Astrocyte of the hippocampus (primary cell): Measurements from ENCODE around the gene FSTL3.
A peak's percentile ranks its signal among the peaks of the same experiment; 100 is the strongest.
"Not testable (repeated sequence)": the region's sequence is repeated elsewhere in the genome, so short reads cannot be mapped to it uniquely, and the experiment has no call there.

Experiments used
- DNase-seq: peaks from one replicate; pipeline ENCODE4 v3.0.0; 2011; ENCODE audit warnings: low read depth, low spot score

The FSTL3 gene

GRCh38 chr19:676339-677105 is at the start of gene FSTL3:
Gene FSTL3, plus strand, starts transcription at chr19:676392. Its CDS starts 32 bp downstream, at chr19:676424.
- DNase-seq = peak; percentile 69

- not testable (repeated sequence) for DNase-seq
Measured at GRCh38 chr19:626566-626965, 49.6 kb upstream of the FSTL3 start.

- no peak for DNase-seq
Measured at GRCh38 chr19:628168-628567, 48.0 kb upstream of the FSTL3 start.

- not testable (repeated sequence) for DNase-seq
Measured at GRCh38 chr19:629515-629914, 46.7 kb upstream of the FSTL3 start.

- DNase-seq = no peak
Measured at GRCh38 chr19:629961-630714, 46.1 kb upstream of the FSTL3 start.

GRCh38 chr19:632579-633067 is 43.6 kb upstream of the FSTL3 start:
- DNase-seq = peak; percentile 71

GRCh38 chr19:633068-633785 is 43.0 kb upstream of the FSTL3 start, which contains the start of gene POLRMT:
Gene POLRMT, minus strand, starts transcription at chr19:633537. Its CDS starts 25 bp downstream, at chr19:633512.
- DNase-seq = peak; percentile 100

- DNase-seq = no peak
Measured at GRCh38 chr19:633786-634639, 42.2 kb upstream of the FSTL3 start.

GRCh38 chr19:634975-635652 is 41.1 kb upstream of the FSTL3 start:
- DNase-seq = no peak

- DNase-seq = no peak
Measured at GRCh38 chr19:638906-639252, 37.3 kb upstream of the FSTL3 start.

- peak; percentile 96 for DNase-seq
Measured at GRCh38 chr19:639253-640160, 36.7 kb upstream of the FSTL3 start, which contains the start of gene FGF22. Gene FGF22, plus strand, starts transcription at chr19:639879. Its CDS starts 47 bp downstream, at chr19:639926.

- DNase-seq = no peak
Measured at GRCh38 chr19:640161-640558, 36.0 kb upstream of the FSTL3 start.

GRCh38 chr19:640606-641189 is 35.5 kb upstream of the FSTL3 start:
- DNase-seq = no peak

- no peak for DNase-seq
Measured at GRCh38 chr19:641702-642101, 34.5 kb upstream of the FSTL3 start.

GRCh38 chr19:642767-643727 is 33.1 kb upstream of the FSTL3 start:
- no peak for DNase-seq

GRCh38 chr19:643736-644135 is 32.5 kb upstream of the FSTL3 start:
- no peak for DNase-seq

GRCh38 chr19:644363-644762 is 31.8 kb upstream of the FSTL3 start:
- DNase-seq = no peak

GRCh38 chr19:644789-645188 is 31.4 kb upstream of the FSTL3 start:
- DNase-seq = no peak
